ENCODE measurements around the gene FBXW9.

GRCh38 chr19:12668932-12669269 is 27.5 kb downstream of the FBXW9 start:
- TF ChIP-seq CTCF (IDR thresholded peaks at IDR 0.05; ENCODE audit: insufficient read depth, low read length, poor library complexity, severe bottlenecking) (no peak), EZH2phosphoT487 (conservative IDR thresholded peaks at IDR 0.05; ENCODE audit: low read length) (no peak)
